Measurements from ENCODE around the gene KIRREL1. TPM values are rescaled to one million over a fixed set of nuclear protein-coding genes. Genes with fewer than 3 reads are reported as not detected.
A peak's percentile ranks its signal among the peaks of the same experiment; 100 is the strongest.

The KIRREL1 gene
- total RNA-seq, result not detected

- peaks cover 4% of the 10 kb centered on the region for H3K36me3 Mint-ChIP-seq
- peaks cover 8 to 15% of the 10 kb centered on the region in 2 donors for H3K4me1 Mint-ChIP-seq (ENCODE audit: low read depth in 2 of 2)
- no peak within 1 kb of the TSS for H3K27ac Mint-ChIP-seq
- H3K9me3 Mint-ChIP-seq, result no peaks in the 10 kb centered on the region
- H3K4me3 Mint-ChIP-seq, result peak within 1 kb of the TSS; percentile 70
- no peak for DNase-seq (ENCODE audit: low spot score)
- peaks cover 36 to 59% of the 10 kb centered on the region in 2 donors for H3K27me3 Mint-ChIP-seq
- no peak for ATAC-seq
Measured at GRCh38 chr1:157993147-157993917, at the start of gene KIRREL1. Gene KIRREL1 (plus strand): TSS chr1:157993645. CDS start chr1:157993677, 32 bp downstream.

GRCh38 chr1:157944663-157945280 is 48.7 kb upstream of the KIRREL1 start:
- H3K27ac Mint-ChIP-seq, result no peak overlapping the region
- no peaks in the 10 kb centered on the region for H3K9me3 Mint-ChIP-seq
- DNase-seq (ENCODE audit: low spot score) (no peak), ATAC-seq (no peak)
- peaks cover 3 to 6% of the 10 kb centered on the region in 2 donors for H3K4me1 Mint-ChIP-seq (ENCODE audit: low read depth in 2 of 2)
- peaks cover 7% of the 10 kb centered on the region in 2 donors for H3K27me3 Mint-ChIP-seq
- H3K4me3 Mint-ChIP-seq, result no peak overlapping the region
- no peaks in the 10 kb centered on the region for H3K36me3 Mint-ChIP-seq

GRCh38 chr1:157948312-157949073 is 45.0 kb upstream of the KIRREL1 start:
- Mint-ChIP-seq H3K9me3 (no peaks in the 10 kb centered on the region), H3K36me3 (no peaks in the 10 kb centered on the region), H3K27ac (no peak overlapping the region), H3K4me3 (no peak overlapping the region), H3K4me1 (ENCODE audit: low read depth in 2 of 2) (peaks cover 3 to 6% of the 10 kb centered on the region in 2 donors), H3K27me3 (peaks cover 15 to 23% of the 10 kb centered on the region in 2 donors)
- ATAC-seq, result no peak
- DNase-seq (ENCODE audit: low spot score), result no peak

GRCh38 chr1:157949074-157949354 is 44.4 kb upstream of the KIRREL1 start:
- ATAC-seq (no peak), DNase-seq (ENCODE audit: low spot score) (no peak)
- no peaks in the 10 kb centered on the region for H3K9me3 Mint-ChIP-seq
- no peak overlapping the region for H3K4me3 Mint-ChIP-seq
- no peaks in the 10 kb centered on the region for H3K36me3 Mint-ChIP-seq
- peaks cover 3 to 6% of the 10 kb centered on the region in 2 donors for H3K4me1 Mint-ChIP-seq (ENCODE audit: low read depth in 2 of 2)
- H3K27me3 Mint-ChIP-seq, result peaks cover 15 to 23% of the 10 kb centered on the region in 2 donors
- no peak overlapping the region for H3K27ac Mint-ChIP-seq

- ATAC-seq (no peak), DNase-seq (ENCODE audit: low spot score) (no peak)
- Mint-ChIP-seq H3K4me1 (ENCODE audit: low read depth in 2 of 2) (no peaks in the 10 kb centered on the region), H3K9me3 (no peaks in the 10 kb centered on the region), H3K27ac (no peak overlapping the region), H3K36me3 (no peaks in the 10 kb centered on the region), H3K27me3 (peaks cover 22 to 28% of the 10 kb centered on the region in 2 donors), H3K4me3 (no peak overlapping the region)
Measured at GRCh38 chr1:157951230-157951629, 42.2 kb upstream of the KIRREL1 start.

- Mint-ChIP-seq H3K4me3 (no peak overlapping the region), H3K27me3 (peaks cover 32 to 41% of the 10 kb centered on the region in 2 donors), H3K36me3 (no peaks in the 10 kb centered on the region), H3K4me1 (ENCODE audit: low read depth in 2 of 2) (no peaks in the 10 kb centered on the region), H3K27ac (no peak overlapping the region), H3K9me3 (no peaks in the 10 kb centered on the region)
- DNase-seq (ENCODE audit: low spot score) (no peak), ATAC-seq (no peak)
Measured at GRCh38 chr1:157952601-157953000, 40.8 kb upstream of the KIRREL1 start.

- DNase-seq (ENCODE audit: low spot score) (no peak), ATAC-seq (no peak)
- Mint-ChIP-seq H3K36me3 (no peaks in the 10 kb centered on the region), H3K9me3 (no peaks in the 10 kb centered on the region), H3K4me1 (ENCODE audit: low read depth in 2 of 2) (no peaks in the 10 kb centered on the region), H3K27me3 (peaks cover 32 to 44% of the 10 kb centered on the region in 2 donors), H3K4me3 (no peak overlapping the region), H3K27ac (no peak overlapping the region)
Measured at GRCh38 chr1:157955221-157955620, 38.2 kb upstream of the KIRREL1 start.

GRCh38 chr1:157955857-157956256 is 37.6 kb upstream of the KIRREL1 start:
- no peak overlapping the region for H3K27ac Mint-ChIP-seq
- no peaks in the 10 kb centered on the region for H3K9me3 Mint-ChIP-seq
- no peaks in the 10 kb centered on the region for H3K4me1 Mint-ChIP-seq (ENCODE audit: low read depth in 2 of 2)
- peaks cover 34 to 42% of the 10 kb centered on the region in 2 donors for H3K27me3 Mint-ChIP-seq
- no peak for ATAC-seq
- no peaks in the 10 kb centered on the region for H3K36me3 Mint-ChIP-seq
- H3K4me3 Mint-ChIP-seq, result no peak overlapping the region
- no peak for DNase-seq (ENCODE audit: low spot score)

- Mint-ChIP-seq H3K9me3 (no peaks in the 10 kb centered on the region), H3K36me3 (no peaks in the 10 kb centered on the region), H3K4me3 (no peak overlapping the region), H3K4me1 (ENCODE audit: low read depth in 2 of 2) (no peaks in the 10 kb centered on the region), H3K27me3 (peaks cover 34 to 38% of the 10 kb centered on the region in 2 donors), H3K27ac (no peak overlapping the region)
- DNase-seq (ENCODE audit: low spot score) (no peak), ATAC-seq (no peak)
Measured at GRCh38 chr1:157956732-157957131, 36.7 kb upstream of the KIRREL1 start.

- Mint-ChIP-seq H3K36me3 (no peaks in the 10 kb centered on the region), H3K27ac (no peak overlapping the region), H3K4me1 (ENCODE audit: low read depth in 2 of 2) (peaks cover 6 to 9% of the 10 kb centered on the region in 2 donors), H3K4me3 (no peak overlapping the region), H3K9me3 (no peaks in the 10 kb centered on the region), H3K27me3 (peaks cover 39 to 46% of the 10 kb centered on the region in 2 donors)
- ATAC-seq (no peak), DNase-seq (ENCODE audit: low spot score) (no peak)
Measured at GRCh38 chr1:157958263-157958662, 35.2 kb upstream of the KIRREL1 start.

- H3K4me3 Mint-ChIP-seq, result no peak overlapping the region
- DNase-seq (ENCODE audit: low spot score) (no peak), ATAC-seq (no peak)
- peaks cover 39 to 46% of the 10 kb centered on the region in 2 donors for H3K27me3 Mint-ChIP-seq
- H3K9me3 Mint-ChIP-seq, result no peaks in the 10 kb centered on the region
- peaks cover 6 to 9% of the 10 kb centered on the region in 2 donors for H3K4me1 Mint-ChIP-seq (ENCODE audit: low read depth in 2 of 2)
- H3K27ac Mint-ChIP-seq, result no peak overlapping the region
- no peaks in the 10 kb centered on the region for H3K36me3 Mint-ChIP-seq
Measured at GRCh38 chr1:157959750-157960149, 33.7 kb upstream of the KIRREL1 start.

- no peak overlapping the region for H3K4me3 Mint-ChIP-seq
- H3K27ac Mint-ChIP-seq, result no peak overlapping the region
- no peak for ATAC-seq
- H3K9me3 Mint-ChIP-seq, result no peaks in the 10 kb centered on the region
- no peak for DNase-seq (ENCODE audit: low spot score)
- peaks cover 6 to 9% of the 10 kb centered on the region in 2 donors for H3K4me1 Mint-ChIP-seq (ENCODE audit: low read depth in 2 of 2)
- peaks cover 36 to 45% of the 10 kb centered on the region in 2 donors for H3K27me3 Mint-ChIP-seq
- H3K36me3 Mint-ChIP-seq, result no peaks in the 10 kb centered on the region
Measured at GRCh38 chr1:157960773-157961172, 32.7 kb upstream of the KIRREL1 start.

GRCh38 chr1:157961805-157962762 is 31.4 kb upstream of the KIRREL1 start:
- peak overlapping the region; percentile 62 for H3K4me3 Mint-ChIP-seq
- peak; percentile 55 to 87 for ATAC-seq

More at GRCh38 chr1:157961805-157962762, 31.4 kb upstream of the KIRREL1 start:
- Mint-ChIP-seq H3K27ac (peak overlapping the region; percentile 3 to 38), H3K36me3 (no peaks in the 10 kb centered on the region), H3K27me3 (peaks cover 30 to 33% of the 10 kb centered on the region in 2 donors), H3K4me1 (ENCODE audit: low read depth in 2 of 2) (peaks cover 6 to 9% of the 10 kb centered on the region in 2 donors), H3K9me3 (no peaks in the 10 kb centered on the region)
- no peak for DNase-seq (ENCODE audit: low spot score)

All from natural killer cell treated with Interleukin-12 subunit alpha and Interleukin-12 subunit beta and Interleukin-15 and Interleukin-18, amount 100 ng/mL, for 72 hours (primary cell).